HG03045 (cell line): ENCODE results near the gene NDUFV1.
"Not testable (repeated sequence)": the region's sequence is repeated elsewhere in the genome, so short reads cannot be mapped to it uniquely, and the experiment has no call there.

Experiments used
- ATAC-seq: cut with Tn5 transposase; IDR thresholded peaks from one replicate; pipeline ENCODE4 v1.9.1; 2021; ENCODE audit warnings: mild to moderate bottlenecking, moderate library complexity; ENCODE audit not compliant: unreplicated experiment

NDUFV1 gene

DNA sequence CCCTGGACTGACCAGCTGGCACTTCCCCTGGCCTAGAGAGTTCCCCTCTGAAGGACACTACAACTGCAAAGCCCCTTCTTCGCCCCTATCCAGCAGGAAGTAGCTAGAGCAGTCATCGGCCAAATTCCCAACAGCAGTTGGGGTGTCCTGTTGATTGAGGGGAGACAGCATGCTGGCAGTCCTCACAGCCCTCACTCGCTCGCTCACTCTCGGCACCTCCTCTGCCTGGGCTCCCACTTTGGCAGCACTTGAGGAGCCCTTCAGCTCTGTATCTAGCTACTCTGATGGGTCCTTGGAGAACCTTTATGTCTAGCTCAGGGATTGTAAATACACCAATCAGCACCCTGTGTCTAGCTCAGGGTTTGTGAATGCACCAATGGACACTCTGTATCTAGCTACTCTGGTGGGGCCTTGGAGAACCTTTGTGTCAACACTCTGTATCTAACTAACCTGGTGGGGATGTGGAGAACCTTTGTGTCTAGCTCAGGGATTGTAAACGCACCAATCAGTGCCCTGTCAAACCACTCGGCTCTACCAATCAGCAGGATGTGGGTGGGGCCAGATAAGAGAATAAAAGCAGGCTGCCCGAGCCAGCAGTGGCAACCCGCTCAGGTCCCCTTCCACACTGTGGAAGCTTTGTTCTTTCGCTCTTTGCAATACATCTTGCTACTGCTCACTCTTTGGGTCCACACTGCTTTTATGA, 19.5 kb downstream of the NDUFV1 start:
- ATAC-seq = not testable (repeated sequence)

DNA sequence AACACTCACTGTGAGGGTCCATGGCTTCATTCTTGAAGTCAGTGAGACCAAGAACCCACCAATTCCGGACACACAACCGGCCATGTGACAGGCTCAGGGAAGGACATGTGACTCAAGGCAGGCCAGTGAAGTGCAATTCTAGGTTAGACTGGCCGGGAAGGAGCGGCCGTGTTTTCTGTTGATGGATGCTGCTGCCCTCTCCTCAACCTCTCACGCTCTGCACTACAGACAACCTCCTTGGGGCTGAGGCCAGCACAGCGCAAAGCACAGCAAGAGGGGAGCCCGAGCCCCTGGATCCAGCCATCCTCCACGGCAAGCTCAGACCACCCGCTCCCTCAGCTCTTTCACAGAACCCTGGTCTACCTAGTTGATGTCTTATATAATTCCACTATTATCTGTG, 20.2 kb downstream of the NDUFV1 start:
- ATAC-seq = no peak

DNA sequence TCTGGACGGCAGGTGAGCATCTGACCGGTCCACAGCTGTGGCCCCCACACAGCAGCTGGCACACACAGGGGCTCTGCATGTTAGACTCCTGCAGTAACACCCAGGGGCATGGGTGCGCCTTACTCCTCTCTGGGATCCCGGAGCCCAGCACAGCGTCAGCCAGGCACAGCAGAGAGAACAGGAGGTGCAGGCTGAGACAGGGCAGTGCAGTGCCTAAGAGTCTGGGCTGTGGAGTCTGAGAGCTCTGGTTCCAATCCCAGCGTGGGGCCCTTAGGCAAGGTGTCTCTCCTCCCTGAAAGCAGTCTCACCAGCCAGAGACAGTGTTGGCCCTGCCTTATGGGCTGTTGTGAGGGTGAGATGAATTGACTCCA, 20.7 kb downstream of the NDUFV1 start:
- ATAC-seq = no peak

DNA sequence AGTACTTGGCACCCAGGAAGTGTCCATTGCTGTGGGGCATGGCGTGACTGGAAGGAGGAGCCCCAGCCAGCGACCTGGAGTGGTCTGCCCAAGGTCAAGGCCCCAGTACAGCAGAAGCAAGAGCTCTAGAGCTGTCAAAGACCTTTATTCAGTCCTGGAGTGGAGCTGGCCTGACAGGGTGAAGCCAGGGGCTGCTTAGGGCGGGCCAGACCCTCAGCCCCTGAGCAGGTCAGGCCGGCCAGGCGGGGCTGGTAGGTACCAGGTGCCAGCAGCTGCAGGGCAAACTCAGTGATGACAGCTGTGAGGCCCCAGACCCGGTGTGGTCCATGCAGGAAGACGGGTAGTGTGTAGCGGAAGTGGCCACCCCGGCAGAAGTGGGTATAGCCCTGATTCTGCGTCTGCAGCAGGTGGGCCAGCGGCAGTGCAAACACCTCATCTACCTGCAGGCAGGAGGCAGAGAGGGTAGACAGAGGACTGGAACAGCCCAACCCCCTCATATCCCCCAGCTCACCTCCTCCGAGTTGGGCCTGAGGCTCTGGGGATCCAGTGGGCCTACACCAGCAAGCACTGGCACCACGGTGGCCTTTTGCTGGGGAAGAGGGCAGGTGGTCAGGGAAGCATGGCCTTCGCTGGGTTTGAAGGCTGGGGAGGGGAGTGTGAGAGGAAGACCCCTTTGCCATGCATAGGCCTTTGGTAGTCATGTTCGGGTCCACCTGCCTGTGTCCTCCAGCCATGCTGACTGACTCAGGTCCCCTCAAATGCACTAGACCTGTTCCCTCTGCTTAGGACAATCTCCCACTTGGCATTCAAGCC, 21.3 kb downstream of the NDUFV1 start:
- ATAC-seq = no peak

DNA sequence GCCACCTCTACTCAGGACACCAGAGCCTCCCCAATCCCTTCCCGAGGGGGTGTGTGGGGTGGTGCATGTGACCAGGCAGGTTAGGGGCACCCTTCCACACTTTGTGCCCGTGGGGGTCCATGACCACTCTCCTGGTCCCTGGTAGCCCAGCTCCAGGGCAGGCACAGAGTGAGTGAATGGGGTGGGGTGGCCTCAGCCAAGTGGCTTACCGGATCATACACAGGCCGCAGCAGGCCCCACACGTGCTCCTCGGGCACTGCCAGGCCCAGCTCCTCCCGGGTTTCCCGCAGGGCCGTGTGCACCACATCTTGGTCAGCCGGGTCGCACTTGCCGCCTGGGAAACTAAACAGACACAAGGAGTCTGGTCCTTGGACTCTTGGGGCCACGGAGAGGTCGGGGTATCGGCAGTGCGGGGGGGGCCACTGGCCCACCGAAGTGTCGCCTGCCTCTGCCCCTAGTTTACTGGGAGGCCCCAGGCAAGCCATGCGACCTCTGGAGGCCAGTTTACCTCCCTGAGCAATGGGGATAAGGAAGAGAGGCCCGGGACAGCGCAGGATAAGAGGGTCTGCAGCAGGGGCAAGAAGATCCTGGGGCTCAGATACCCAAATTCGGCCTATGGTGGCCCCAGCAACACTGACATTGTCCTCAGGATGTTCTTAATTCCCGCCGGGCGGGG, 22.1 kb downstream of the NDUFV1 start:
- ATAC-seq = no peak

DNA sequence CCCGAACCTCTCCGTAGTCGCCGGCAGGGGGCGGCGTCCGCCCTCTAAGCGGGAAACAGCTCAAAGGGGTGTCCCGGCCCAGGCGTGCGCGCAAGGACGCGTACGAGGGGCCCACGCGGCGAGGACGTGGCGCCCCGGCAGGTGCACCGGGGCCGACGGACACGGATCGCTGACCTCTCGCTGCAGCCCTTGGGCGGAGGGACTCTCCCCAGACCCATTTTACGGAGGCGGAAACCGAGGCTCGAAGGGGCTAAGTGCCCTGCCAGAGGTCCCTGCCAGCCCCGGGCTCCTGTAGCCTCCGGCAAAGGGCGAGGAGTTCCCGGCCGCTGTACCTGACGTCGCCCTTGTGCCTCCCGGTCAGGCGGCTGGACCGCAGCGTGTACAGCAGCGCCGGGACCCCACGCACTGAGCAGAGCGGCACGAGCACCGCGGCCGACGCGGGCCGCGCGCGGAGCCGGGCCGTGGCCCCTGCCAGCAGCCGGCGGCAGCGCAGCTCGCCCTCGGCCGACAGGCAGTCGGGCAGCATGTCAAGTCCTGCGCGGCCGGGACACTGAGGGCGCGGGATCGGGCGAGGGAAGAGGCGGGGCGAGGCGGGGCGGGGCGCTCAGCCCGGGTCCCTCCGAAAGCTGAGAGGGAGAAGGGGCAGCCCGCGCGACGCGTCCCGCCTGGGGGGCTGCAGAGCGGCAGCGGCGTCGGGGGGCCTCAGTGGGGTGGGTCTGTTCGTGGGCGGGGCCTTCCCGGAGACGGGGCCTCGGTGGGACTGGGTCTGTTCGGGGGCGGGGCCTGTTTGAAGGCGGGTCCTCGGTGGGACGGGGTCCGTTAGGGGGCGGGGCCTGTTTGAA, 22.9 kb downstream of the NDUFV1 start, which contains the start of gene NUDT8:
NUDT8 (minus strand) TSS at position 552 of the 842 bp plus-strand sequence; CDS start at position 526, 26 bp downstream.
- ATAC-seq = peak; percentile 44

DNA sequence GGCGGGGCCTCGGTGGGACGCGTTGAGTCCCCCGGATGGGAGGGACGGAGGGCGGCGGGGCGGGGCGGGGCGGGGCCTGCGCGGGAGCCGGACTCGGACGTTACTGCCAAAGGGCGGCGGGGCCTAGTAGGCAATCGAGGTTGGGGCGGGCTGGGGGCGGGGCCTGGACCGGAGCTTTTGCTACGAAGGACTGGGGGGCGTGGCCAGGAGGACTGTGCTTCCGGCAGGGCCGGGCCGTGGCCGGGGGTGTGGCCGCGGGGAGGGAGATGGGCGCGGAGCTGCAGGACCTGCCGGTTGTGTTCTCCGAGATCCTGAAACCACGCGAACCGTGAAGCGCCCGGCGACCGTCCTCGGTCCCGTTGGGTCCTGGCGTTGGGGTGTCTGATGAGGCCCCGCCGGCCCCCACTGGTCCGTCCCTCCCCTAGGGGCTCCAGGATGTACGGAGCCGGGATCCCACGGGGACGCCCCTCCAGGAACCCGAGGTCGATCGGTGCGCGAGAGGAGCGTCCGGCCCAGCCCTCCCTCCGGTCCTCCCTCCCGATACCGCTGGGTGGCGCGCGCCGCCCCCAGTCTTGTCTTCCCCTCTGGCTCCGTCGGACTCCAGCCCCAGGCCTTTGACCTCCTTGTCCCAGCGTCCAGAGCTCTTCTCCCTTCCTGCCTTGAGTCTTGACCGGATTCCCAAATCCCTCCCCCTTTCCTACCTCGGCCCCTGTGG, 23.6 kb downstream of the NDUFV1 start:
- peak; percentile 58 for ATAC-seq

DNA sequence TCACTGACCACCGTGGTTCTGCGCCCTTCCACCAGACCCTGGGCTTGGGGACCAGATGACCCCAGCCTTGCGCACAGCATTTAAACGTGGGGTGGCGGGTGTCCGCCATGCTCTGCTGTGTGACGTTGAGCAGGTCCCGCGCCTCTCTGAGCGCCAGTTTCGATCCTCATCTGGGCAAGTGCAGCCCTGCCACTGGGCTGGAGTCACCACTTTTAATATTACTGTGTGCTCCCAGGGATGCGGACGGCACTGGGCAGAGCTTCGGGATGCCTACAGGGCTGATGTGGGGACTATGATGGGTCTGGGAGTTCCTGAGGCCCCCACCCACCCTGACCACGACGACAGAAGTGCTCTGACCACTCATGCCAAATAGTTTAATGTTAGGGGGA, 24.2 kb downstream of the NDUFV1 start:
- ATAC-seq = no peak

DNA sequence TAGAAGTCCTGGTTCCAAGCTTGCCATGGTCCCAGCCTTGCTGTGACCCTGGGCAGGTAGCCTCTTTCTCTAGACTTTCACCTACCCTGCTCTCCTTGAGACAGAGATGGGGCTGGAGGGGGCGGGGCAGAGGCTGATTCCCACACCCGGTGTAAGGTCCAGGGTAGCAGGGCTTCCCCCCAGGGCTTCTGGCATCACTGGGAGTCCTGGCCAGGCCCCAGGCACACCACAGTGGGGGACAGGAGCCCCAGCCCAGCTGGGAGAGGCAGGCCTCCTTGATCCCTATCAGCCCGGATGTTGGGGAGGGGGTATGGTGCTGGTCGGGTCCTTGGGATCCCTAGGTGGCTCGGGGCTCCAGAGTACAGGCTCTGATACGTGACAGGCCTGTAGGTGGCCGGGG, 24.7 kb downstream of the NDUFV1 start:
- ATAC-seq = no peak

DNA sequence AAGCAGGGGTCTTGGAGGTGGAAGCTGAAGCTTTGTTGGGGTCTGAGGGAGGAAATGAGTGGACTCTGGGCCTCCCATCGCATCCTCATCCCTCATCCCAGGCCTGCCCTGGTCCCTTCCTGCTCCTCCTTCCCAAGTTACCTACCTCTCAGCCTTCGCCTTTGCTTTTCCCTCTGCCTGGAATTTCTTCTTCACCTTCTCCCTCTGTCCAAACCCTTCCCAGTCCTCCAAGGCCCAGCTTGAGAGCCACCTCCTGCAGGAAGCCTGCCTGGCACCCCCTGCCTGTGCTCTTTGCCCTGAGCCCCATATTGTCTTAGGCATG, 25.1 kb downstream of the NDUFV1 start:
- no peak for ATAC-seq

DNA sequence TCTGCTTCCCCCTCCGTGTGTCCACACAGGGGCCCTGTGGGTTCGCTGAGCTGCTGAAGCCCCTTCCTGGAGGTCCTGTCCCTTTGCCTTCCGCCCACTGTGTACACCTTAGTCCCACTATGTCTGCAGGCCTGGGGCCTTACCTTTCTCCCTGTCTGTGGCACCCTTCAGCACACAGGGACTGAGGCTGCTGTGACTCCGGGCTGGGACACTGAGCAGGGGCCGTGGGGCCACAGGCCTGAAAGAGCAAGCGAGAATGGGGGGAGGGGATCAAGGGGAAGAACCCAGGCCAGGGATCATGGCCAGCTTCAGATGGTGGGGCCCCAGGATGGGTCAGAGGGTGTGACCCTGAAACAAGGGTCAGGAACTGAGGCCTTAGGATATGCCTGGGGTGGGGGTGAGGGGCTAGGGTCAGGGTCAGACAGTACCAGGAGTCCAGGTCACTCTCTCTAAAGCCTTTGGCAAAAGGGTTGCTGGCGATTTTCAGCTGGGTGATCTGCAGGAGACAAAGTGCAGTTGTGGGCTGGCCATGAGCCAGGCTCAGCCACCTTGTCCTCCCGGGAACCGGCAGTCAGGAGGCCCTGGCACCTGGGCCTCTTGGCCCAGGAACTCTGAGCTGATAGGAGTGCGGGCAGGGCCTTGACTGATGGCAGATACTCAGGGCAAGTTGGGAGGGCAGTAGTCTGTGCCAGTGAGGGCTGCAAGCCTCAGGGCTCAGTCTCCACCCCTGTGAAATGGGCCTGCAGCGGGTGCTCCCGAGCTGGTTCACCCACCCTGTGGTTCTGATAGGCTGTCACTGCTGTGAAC, 25.6 kb downstream of the NDUFV1 start:
- ATAC-seq = no peak

DNA sequence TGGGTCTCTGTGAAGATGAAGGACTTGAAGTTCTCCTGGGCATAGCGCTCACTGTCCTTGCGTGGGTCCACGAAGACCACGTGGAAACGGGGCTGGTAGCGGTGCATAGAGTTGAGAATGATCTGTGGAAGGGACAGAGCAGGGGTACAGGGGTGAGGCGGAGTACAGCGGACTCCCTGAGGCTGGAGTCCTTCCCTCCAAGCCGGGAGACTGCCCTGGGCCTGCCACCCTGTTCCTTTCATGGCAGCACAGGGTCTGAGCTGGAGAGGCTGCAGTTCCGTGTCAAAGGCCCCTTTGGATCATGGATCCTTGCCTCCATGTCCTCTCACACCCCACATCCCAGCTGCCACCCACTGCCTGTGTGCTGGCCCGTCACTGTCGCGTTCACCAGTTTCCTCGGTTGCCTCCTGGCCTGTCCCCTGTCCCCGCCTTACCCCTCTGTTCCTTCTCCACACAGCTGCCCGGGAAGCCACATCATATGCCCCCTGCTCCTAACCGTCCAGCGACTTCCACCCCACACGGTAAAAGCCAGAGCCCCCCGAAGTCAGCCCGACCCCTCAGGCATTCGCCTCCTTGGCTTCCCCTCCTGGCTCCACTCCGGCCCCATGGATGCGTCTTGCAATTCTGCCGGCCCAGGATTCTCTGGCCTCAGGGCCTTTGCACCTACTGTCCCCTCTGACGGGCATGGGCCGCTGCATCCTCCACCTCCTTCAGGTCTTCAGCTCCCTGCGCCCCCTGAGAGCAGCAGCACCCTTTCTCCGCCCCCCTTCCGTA, 26.4 kb downstream of the NDUFV1 start:
- no peak for ATAC-seq

DNA sequence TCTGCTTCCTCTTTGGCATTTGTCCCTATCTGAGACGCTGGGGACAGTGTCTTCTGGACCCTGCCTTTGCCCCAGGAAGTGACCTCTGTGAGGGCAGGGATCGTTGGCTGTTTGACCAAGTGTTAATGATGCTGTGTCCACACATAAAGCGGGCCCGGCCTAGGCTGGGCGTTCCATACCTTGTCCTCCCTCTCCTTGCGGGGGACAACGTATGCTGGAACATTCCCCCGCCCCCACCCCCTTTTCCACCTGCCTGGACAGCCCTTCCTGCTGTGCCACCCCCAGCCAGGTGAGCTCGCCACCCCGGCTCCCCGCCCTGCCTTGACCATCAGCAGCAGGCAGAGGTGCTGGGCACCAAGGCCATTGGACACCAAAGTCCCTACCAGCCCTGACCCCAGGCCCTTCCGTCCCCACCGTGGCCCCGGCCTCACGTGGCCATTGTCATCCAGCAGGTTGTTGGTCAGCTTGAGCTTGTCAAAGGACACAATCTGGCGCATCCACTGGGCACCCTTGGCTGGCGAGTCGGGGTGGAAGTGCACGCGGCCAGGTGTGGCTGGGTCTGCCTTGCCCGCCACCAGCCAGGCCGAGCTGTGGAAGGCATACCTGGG, 27.1 kb downstream of the NDUFV1 start:
- no peak for ATAC-seq

DNA sequence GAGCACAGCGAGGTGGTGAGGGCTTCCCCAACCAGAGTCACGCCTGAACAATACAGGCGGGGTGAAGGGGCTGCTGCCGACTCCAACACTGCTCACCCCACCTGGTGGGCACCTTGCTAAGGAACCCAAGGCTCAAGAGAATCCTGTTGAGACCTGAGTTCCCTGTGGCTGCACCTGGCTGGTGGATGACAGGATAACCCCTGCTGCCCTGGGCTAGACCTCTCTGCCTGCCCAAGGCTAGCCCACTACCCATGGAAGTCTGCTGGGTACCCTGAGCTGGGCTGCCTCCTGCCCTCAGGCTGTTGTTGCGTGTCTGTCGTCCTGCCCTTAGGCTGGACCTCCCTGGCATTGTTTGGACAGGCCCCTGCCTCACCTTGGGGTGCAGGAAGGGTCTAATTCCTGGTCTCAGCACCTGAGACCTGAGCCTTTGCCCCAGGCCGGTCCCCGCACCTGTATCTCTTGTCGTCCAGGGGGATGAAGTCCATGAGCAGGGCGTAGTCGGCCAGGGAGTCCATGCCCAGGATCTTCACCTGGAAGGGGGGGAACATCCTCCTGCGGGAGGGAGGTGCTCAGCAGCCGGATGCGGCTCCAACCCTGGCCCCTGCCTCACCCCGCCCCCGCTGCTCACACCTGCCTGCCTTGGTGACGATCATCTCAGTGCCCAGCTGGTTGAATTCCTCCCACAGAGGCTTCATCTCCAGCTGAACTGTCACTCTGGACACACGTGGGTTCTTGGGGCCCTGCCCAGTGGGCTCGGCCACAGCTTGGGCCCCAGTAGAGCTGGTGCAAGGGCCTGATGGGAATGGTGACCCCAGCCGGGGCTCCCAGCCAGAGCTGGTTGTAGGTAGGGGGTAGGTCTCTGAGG, 27.9 kb downstream of the NDUFV1 start:
- ATAC-seq = no peak

DNA sequence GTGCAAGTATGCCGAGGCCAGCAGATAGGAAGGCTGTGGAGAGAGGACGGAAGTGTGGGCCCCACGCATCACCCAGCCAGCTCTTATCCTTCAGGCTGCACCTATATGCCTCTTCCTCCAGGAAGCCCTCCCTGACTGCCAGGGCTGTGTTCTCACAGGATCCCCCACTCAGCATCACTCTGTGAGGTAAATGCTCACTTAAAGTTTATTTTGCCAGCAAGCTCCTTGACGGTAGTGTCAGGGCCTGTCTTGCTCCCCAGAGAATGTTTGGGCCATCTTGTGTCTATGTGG, 28.4 kb downstream of the NDUFV1 start:
- no peak for ATAC-seq

DNA sequence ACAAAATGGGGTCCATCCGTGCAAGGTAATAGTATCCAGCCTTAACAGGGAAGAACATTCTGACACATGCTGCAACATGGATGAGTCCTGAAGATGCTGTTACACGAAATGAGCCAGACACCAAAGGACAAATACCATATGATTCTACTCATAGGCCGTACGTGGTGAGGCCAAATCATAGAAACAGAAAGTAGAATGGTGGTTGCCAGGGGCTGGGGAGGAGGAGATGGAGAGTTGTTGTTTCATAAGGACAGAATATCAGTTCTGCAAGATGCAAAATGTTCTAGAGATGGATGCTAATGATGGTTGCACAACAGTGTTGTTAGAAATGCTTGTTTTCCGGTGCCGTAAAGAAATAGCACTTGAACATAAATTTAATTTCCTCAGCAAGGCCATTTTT, 30.2 kb downstream of the NDUFV1 start:
- ATAC-seq = no peak

DNA sequence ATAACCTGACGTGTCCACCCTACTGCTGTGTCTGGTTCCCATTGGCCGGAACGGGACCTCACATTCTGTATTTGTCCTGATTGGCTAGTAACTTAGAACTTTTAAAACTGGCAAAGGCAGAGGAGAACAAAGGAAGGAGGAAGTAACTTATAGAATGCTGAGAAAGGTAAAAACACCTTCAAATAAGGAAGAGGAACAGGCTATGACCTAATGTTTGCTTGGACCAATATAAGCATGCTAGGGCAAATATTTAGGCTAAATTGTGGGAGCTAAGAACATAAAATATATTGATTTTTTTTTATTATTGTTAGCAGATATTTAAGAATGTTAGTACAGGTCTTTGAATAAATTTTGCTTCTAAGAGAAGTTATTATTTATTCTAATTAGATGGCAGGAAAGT, 30.7 kb downstream of the NDUFV1 start:
- ATAC-seq = not testable (repeated sequence)
